MV-4-11 (cell line): ENCODE data around the gene TSR3.
"Not testable (repeated sequence)": the region's sequence is repeated elsewhere in the genome, so short reads cannot be mapped to it uniquely, and the experiment has no call there.

ENCODE experiments used
- DNase-seq: peaks from one replicate; lab custom pipeline; 2025; lab: John Stamatoyannopoulos, UW

Gene TSR3

DNA sequence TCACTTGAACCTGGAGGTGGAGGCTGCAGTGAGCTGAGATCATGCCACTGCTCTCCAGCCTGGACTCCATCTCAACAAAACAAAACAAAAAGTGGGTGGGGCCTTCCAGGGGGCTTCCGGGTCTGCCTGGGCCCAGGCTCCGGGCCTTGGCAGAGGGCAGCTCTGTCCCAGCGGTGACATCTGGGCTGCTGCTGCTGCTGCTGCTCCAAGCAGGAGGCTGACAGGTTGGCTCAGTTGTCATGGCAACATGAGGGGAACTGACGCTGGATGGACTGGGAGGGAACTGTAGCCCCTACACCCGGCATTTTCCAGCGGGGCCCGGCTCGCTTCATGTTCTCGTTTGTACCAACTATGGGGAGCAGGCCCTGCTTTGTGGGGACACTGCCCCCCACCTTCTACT, 14.2 kb downstream of the TSR3 start:
- DNase-seq = no peak

DNA sequence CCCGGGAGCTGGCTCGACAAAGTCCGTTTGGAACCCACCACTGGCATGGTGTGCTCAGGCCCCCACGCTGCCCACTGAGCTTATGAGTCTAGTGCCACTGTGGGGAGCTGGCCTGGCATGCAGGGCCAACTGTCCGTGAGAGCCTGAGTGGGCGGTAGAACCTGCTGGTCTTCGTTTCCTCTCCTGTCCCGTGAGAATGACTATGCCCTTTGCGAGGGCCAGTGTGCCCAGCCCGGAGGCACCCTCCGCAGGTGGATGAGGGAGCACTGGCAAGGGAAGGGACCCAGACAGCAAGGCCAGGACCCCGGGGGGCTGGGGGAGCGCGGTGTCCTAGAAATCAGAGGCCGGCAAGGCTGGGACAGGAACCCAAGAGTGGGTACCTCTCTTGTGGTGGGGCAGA, 15.1 kb downstream of the TSR3 start:
- no peak for DNase-seq

DNA sequence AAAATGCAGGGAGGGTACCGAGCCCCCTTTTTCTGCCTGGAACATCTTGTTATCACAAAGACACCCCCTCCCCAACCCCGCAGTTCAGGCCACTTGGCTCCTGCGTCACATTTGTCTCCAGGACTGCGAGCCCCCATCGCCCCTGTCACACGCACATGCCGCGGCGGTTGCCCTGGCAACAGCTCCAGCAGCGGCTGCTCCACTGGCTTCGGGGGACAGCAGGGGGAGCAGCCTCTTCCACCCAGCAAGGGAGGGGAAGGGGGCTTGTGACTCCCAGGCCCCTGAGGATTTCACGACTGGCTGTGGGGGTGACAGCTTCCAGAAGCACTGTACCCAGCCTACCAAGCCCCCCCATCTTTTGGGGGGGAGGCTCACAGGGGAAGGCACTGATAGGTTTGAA, 15.7 kb downstream of the TSR3 start:
- no peak for DNase-seq

DNA sequence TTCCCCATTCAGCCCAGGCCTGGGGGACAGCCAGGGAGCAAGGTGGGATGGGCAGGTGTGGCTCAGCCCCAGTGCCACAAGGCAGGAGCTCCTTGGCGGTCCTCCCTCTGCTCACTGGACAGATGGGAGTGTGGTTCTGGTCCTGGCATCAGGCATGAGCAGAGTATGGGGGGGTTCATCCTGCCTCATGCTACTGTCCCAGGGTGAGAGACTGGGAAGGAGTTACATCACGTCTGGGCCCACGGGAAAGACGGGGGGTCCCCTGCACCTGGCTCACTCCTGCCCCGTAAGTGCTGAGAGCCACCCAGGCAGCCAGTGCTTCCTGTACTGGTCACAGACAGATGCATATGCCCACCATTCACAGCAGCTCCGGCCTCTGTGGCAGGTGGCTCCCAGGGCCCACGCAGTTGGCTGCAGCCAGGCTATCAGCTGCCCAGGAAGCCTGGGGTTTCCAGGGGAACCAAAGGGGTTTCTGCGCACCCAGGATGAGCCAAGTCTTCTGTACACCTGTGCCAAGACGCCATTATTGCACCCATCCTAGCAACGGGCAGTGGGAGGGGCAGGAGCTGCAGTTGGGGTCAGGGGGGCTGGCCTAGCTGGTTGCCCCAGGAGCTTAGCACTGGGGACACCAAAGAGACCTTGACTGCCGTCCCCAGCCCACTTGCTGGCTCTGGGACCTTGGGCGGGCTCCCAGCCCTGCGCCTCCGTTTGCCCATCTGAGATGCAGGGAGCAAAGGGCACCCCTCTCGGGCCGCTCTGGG, 16.3 kb downstream of the TSR3 start:
- DNase-seq = no peak

DNA sequence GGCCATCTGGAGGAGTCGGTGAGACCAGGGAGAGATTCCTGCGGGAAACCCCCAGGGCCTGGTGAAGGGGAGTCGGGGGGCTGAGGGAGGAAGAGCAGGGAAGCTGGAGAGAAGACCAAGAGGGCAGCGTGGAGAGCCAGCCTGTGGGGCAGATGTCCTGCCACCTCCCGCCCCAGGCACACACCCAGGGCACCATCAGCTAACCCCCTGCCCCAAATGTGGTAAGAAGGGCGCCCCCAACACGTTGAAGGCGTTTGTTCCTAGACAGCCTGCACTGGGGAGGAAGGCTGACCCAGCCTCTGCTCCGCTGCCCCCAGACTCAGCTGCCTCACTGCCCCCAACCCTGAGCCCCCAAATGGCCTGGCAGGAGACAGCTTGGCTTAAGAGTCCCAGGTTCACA, 16.9 kb downstream of the TSR3 start:
- no peak for DNase-seq

DNA sequence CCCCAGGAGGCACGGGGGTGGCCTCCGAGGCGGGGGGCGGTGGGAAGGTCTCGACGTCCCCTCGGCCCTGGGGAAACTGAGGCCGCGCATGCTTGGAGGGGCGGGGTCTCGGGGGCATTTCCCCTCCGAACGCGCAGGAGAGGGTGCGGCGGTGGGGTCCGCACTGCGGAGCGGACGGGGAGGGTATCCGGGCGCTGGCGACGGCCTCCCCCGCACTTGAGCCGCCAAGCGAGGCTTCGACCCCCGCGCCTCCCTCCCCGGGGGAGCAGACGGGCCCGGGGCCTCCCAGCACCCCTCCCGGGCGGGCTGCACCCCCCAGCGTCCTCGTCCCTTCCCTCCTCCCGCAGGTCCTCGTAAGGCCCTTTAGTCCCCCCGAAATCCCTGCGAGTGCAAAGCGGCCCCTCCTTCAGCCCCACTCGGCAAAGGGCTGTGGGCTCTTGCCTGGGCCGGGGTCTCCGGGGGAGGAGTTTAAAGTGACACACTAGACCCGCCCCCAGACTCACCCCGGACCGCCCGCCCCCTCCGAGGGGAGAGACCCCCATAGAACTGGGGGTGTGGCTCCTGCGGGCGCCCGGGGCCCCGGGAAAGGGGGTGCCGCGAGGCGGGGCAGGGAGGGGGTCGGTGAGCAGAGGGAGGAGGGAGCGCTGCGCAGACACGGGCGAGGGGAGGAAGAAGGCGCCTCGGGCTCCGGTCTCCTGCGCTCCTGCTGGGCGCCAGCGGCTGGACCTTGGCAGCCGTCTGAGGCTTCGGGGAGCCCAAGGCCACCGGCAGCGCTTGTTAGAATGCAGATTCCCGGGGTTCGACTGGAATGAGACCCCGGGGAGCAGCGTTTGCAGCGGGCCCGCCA, 17.6 kb downstream of the TSR3 start:
- no peak for DNase-seq

DNA sequence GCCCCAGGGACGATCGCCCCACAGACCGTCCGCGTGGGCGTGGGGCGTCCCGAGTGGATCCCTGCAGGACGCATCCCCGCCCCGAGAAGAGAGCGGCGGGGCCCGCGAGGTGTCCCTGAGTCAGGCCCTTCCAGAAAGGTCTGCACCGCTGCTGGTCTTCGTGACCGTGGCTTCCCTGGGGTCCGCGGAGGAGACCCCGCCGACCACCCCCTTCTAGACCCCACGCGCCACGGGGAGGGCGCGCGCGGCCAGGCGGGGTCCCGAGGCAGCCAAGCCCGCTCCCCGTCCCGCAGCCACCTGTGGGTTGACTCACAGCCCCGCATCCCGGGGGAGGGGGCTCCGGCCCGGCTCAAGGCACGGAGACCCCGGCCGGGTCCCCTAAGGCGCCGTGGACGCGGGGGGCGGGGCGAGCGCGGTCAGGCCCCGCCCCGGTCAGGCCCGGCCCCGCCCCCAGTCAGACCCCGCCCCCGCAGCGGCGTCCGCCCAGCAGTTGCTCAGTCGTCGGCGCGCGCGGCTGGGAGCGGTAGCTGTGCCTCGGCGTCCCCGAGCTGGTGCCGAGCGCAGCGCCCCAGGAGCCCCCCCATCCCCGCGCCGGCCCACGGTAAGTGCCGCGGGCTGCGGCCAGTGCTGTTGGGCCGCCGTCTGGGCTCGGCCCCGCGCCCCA, 18.4 kb downstream of the TSR3 start, which contains the start of gene BAIAP3:
BAIAP3 (plus strand) TSS at position 497 of the 664 bp plus-strand sequence. CDS start 4,905 bp downstream, outside the sequence.
- no peak for DNase-seq

DNA sequence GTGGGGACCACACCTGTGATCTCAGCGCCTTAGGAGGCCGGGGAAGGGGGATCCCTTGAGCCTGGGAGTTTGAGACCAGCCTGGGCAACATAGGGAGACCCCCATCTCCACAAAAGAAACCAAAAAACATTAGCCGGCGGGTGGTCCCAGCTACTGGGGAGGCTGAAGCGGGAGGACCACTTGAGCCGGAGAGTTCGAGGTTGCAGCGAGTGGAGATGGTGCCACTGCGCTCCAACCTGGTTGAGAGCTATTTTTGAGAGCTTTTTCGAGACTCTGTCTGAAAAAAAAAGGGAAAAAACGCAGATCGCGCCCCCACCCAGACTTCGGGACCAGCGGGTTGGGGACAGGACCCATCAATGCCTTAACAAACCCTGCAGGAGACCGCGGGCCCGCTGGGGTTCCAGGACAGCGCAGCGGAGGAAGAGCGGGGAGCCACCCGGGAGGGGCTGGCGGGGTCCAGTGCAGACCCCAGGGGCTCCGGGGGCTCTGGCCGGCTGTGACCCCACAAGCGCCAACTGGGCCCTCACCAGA, 19.0 kb downstream of the TSR3 start:
- no peak for DNase-seq

DNA sequence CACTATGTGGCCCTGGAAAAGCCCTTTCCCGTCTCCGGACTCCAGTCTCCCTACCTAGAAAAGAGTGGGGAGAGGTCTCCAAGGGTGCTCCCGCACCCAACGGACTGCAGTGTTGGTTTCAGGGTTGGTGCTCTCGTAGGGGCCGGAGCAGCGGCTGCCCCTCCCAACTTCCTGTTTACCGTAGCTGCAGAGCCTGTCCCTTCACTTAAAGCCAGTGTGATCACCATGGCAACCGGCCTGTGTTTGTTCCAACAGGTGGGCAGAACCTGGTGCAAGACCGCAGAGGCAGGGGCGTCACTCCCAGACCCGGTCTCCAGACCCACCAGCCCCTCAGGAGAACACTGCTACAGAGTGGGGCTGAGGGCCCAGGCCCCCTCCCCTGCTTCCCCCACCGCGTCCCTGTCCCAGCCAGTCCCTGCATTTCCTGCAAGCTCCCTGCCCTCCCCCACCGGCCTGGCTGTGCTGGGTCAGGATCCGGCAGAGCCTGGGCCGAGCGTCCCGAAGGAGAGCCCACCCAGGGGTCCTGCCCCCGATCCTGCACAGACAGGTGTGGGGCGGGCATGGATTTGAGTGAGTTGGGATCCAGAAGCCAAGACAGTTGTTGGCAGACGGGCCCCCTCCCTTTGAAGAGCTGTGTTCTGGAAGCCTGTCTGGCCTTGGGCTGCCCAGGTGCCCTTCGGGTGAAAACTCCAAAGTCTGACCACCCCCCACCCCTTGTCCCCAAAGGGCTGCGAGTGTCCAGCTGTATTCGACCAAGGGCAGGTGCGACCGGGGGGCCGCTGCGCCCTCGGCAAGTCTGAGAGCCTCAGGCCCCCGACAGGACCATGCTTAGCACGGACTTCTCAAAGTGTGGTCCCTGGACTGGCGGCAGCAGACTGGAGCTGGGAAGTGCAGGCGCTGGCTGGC, 19.7 kb downstream of the TSR3 start:
- DNase-seq = peak; percentile 19

DNA sequence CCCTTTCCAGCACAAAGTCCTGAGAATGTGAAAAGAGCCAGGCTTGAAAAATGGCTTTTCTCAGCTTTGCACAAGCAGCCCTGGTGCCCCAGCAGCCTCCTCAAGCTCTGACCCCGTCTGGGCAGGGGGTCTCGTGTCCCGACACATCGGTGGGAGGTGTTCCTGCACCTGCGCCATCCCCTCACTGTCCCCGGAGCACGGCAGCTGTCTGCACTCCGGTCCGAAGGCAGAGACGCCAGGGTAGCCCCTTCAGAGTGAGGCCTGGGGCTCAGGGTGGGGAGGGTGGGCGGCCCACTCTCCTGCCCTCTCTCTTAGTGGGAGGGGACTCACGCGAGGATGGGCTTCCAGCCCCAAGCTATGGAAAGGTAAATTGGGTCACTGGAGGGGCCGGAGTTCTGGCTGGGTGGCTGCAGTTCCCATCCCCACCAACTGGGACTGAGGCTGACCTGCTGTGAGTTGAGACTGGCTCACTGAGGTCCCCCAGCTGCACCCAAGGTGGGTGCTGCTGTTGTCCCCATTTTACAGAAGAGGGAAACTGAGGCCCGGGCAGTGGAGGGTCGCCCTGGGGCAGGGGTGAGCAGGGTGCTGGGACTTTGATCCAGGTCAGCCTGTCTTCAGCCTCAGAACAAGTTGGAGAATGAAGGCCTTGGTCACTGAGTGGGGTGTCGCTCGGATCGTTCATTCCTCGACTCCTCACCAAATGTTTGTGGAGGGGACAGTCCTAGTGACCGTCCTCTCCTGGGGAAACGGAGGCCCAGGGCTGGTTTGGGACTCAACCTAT, 20.6 kb downstream of the TSR3 start:
- DNase-seq = no peak

DNA sequence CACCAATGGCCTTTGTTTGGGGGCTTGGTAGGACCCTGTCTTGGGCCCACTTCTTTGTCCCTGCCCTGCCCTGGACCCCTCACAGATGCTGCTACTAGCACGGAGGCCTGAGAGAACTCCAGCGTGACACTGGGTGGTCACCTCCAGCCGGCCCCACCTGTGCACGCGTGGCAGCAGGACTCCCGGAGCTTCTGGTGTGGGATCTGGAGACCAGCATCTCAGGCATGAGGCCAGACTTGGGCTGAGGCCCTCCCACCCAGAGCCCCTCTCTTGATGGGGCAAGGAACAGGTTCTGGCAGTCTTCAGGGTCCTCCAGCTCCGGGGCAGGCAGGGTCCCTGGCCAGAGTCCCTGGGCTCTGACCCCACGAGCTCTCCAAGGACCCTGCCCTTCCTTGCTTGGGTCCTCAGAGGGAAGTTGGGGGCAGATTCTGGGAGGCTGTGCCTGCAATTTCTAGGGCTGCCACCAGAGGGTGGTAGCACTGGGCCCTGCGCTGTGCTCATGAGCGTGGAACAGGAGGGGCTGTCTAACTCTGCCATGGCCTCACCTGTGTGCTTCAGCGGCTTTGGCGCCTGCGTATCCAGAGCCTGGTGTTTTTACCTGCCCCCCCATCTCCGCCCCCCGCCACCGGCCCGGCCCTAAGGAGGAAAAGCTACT, 21.3 kb downstream of the TSR3 start:
- DNase-seq = no peak

DNA sequence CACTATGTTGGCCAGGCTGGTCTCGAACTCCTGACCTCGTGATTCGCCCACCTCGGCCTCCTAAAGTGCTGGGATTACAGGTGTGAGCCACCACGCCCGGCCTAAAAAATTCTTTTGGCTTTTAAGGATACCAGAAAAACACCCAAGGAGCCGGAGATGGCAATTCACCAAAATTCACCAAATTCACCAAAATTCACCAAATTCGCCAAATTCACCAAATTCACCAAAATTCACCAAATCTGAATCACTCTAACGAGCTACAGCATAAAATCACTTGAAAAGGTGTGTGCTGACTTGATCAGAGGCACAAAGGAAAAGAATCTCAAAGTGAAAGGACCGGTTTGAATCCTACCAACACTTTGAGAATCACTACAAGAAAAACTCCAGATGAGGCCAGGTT, 22.7 kb downstream of the TSR3 start:
- DNase-seq = not testable (repeated sequence)

DNA sequence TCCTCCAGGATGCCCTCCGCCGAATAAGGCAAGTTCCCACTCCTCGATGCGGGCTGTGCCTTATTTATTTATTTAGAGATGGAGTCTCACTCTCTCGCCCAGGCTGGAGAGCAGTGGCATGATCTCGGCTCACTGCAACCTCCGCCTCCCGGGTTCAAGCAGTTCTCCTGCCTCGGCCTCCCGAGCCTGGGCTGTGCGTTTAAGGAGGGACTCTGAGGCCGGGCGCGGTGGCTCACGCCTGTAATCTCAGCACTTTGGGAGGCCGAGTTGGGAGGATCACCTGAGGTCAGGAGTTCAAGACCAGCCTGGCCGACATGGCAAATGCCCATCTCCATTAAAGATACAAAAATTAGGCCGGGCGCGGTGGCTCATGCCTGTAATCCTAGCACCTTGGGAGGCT, 23.5 kb downstream of the TSR3 start:
- DNase-seq = not testable (repeated sequence)

DNA sequence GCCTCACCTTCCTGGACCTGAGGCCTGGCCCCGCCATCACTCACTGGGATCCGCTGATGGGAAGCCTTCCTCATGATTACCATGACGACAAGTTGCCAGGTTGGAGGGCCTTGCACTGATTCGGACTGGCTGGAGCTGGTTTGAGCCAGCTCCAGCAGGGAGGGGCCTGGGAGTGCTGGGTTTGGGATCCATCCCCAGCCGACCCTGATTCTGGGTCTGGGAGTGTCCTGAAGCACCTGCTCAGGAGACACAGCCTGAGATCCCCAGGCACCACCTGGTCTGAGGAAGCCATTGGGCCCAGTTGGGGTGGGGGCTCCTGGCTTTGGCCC, 24.1 kb downstream of the TSR3 start:
- no peak for DNase-seq

DNA sequence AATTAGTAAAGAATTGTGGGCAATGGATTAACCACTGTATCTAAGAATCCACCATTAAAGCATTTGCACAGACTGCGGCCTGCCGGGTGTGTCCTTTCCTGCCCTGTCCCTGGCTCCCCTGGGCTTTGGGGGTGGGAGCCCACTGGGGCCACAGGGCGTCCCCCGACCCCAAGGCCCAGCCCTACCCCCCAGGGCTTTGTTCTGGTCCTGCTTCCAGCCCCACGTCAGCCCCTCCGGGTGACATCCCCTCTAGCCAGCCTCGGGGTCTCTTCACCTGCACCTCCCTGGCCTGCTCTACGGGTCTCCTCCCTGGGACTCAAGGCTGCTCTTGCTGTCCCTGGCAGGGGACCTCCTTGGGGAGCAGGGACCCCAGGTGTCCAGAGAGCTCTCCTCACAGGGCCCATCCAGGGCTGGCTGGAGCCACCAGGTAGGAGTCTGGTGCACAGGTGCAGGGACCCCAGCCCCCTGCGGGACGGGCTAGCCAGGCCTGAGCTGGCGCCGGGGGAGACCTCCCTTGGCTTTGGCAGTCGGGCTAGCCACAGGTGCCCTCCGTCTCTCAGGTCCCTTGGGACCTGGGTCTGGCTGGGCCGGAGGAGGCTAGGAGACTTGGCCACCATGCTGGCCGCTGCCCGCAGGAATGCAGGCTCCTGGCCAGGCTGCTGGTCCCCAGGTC, 24.6 kb downstream of the TSR3 start:
- no peak for DNase-seq

DNA sequence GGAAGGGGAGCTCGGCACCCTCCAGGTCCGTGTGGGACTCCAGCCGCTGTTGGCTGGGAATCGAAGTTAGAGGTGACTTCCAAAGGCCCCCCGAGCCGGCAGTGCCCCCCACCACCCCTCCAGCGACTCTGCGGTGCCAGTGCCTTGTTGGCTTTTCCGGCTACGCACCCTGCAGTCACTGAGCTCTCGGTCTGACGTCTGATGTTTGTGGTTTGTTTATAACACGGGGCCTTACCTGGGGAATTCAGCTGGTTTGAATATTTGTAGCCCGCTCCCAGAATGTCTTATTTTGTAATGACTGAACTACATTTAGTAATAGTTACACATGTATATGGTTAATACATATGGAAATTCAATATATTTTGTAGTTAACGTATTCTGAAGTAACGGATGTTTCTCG, 25.3 kb downstream of the TSR3 start:
- DNase-seq = no peak

DNA sequence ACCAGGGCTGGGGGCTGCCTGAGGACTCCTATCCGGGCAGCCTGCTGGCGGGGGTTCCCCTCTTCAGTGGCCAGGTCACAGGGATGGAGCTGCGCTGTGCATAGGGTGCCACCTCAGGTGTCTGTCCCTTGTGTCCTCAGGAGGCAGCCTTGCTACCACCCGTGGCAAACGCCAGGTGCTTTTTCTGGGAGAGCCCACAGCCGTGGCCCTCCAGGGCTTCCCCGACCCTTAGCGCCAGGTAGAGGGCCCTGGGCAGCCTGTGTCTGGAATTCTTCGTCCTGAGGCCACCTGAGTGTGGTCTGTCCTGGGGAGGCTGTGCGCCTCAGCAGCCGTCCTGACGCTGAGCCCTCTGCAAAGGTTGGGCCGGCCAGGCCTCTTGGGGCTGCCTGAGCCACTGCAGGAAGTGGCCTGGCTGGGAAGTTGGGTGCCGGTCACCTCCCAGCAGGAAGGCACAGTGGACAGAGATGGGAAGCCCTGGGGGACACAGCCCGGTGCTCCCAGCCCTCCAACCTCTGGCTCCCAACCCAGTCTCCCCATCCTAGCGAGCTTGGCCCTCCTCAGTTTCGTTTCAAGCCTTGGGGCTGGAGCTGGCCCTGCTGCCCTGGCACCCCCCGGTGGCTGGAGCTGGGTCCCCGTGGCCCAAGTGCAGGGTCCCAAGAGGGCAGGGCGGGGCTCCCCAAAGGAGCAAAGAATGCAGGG, 25.9 kb downstream of the TSR3 start:
- DNase-seq = no peak

DNA sequence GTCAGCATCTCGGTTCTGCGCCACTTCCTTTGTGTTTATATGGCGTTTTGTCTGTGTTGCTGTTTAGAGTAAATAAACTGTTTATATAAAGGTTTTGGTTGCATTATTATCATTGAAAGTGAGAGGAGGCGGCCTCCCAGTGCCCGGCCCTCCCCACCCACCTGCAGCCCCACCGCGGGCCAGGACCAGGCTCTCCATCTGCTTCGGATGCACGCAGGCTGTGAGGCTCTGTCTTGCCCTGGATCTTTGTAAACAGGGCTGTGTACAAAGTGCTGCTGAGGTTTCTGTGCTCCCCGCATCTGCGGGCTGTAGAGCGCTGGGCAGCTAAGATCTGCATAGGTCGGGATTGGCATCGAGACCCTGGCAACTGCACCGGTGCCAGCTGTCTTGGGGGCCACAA, 26.4 kb downstream of the TSR3 start:
- no peak for DNase-seq

DNA sequence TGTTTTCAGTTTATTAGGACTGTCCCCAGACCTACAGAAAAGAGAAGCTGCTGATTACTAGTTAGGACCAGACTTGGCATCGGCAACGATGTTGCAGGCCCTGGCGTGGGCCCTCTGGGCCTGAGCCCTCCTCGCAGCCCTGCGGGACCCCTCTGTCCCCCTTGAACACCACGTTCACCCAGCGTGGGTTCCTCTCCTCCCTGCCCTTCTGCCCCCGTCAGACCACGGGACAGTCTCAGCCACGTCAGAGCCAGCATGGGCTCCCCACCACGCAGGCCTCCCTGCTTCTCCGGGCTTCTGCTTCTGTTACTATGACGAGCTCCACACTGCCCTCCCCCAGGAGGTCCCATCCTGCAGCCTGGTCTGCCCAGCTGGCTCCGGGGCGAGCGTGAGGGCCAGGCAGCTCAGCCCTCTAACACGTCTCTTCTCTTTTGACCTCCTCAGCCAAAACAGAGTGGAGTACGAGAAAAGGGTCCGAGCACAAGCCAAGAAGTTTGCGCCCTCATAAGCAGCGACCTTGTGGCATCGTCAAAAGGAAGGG, 27.3 kb downstream of the TSR3 start:
- DNase-seq = no peak
